Subcutaneous adipose tissue (tissue), 4 donors: Measurements from ENCODE around the gene ZACN. TPM values are rescaled to one million over a fixed set of nuclear protein-coding genes. Genes with fewer than 3 reads are reported as not detected.

Experiments
- total RNA-seq, 4 donors: library from RNA; depleted of rRNA; stranded (reverse); fragments of >200 nt; gene quantifications; one replicate each; pipeline ENCODE4 v1.1.0, GENCODE V29; 2016
- TF ChIP-seq, protein P1 (sequence below): fragments of 450-650 bp; IDR thresholded peaks from one replicate; pipeline ENCODE4 v1.5.1; 2016; ENCODE audit warnings: low read depth, mild to moderate bottlenecking, control low read depth, antibody characterized with exemption, moderate library complexity

ZACN gene
- total RNA-seq, 4 donors from 2014 or later: not detected

- TF ChIP-seq, protein P1, sequence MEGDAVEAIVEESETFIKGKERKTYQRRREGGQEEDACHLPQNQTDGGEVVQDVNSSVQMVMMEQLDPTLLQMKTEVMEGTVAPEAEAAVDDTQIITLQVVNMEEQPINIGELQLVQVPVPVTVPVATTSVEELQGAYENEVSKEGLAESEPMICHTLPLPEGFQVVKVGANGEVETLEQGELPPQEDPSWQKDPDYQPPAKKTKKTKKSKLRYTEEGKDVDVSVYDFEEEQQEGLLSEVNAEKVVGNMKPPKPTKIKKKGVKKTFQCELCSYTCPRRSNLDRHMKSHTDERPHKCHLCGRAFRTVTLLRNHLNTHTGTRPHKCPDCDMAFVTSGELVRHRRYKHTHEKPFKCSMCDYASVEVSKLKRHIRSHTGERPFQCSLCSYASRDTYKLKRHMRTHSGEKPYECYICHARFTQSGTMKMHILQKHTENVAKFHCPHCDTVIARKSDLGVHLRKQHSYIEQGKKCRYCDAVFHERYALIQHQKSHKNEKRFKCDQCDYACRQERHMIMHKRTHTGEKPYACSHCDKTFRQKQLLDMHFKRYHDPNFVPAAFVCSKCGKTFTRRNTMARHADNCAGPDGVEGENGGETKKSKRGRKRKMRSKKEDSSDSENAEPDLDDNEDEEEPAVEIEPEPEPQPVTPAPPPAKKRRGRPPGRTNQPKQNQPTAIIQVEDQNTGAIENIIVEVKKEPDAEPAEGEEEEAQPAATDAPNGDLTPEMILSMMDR: no peak
Measured at GRCh38 chr17:76092526-76093413, 13.8 kb downstream of the ZACN start.

DNA sequence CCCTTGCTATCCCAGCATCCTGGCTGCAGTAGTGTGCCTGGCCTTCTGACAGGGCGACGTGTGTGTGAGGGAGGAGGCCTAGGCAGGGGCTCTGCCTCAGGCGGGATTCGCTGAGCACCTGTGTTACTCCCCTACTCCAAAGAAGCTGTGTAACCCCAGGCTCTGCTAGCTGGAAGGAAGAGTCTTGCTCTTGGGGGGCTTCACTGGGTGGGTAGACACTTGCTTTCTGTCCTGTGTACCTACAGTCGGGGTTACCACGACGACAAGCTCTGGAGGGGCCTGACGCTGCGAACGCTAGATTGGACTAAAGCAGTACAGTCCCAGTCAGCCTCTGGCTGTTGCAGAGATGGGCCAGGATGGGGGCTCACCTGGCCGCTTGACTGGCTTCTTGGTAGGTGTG lies 15.1 kb downstream of the ZACN start:
- TF ChIP-seq, protein P1: no peak

- TF ChIP-seq, protein P1: no peak
Measured at GRCh38 chr17:76095943-76096342, 17.0 kb downstream of the ZACN start.

GRCh38 chr17:76097716-76098295 lies 18.8 kb downstream of the ZACN start:
- TF ChIP-seq, protein P1: no peak

- TF ChIP-seq, protein P1: no peak
Measured at GRCh38 chr17:76102944-76103273, 23.9 kb downstream of the ZACN start.

DNA sequence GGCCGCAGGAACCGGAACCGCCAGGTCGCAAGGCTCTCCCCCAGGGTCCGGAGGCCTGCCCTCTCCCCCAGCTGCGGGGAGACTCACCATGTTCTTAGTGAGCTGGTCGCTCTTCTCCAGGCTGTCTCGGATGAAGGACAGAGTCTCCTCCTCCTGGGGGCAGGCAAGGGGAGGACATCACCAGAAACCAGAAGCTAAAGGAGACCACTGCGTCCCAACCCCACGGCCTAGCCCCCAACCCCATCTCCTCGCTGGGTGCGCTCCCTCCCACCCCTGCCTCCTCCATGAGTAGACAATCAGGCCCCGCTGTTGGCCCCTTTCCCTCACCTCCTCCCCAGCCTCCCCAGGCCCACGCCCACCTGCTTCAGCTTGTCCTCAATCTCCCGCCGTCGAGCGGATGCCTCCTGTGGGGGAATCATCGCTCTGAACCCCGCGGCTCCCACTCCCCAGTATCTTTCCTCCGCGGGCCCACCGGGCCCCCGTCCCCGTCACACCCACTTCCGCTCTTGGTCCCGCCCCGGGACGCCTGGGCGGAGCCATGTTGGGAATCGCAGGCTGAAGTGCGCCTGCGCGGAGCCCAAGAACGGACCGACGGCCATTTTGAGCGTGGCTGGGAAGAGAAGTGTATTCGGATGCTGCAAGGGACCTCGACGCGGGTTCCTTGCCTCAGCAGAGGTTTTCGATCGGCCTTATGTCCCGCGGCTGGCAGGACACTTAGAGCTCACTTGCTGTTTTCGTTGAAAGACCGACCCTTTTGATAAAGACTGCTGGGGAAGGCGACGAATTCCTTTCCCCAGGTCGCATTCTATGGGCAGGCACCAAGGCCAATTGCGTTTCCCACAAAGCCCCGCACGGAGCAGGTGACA lies 24.5 kb downstream of the ZACN start, which contains the start of gene EXOC7:
EXOC7 (minus strand) TSS at position 514 of the 866 bp plus-strand sequence; CDS start at position 419, 95 bp downstream.
- TF ChIP-seq, protein P1: no peak
